K562 (cell line): ENCODE data around the gene NELL1. TPM values are rescaled to one million over a fixed set of nuclear protein-coding genes. Genes with fewer than 3 reads are reported as not detected.

Experiments
- ATAC-seq: fragments of 200-7000 bp; cut with Tn5 transposase; 3 replicates; pipeline ENCODE4 v1.9.1; 2020; ENCODE audit warnings: moderate library complexity
- BruUV-seq: library from RNA; stranded (reverse); fragments of 400-500 nt; replicated peaks from 2 replicates; lab custom pipeline; 2021; lab: Mats Ljungman, UMichigan
- CTCF ChIA-PET: fragments of 300-600 bp; formaldehyde crosslinking; extraction: SDS; loops from one replicate; lab custom pipeline; 2021; ENCODE audit warnings: low intra/inter-chr PET ratio; lab: Yijun Ruan, JAX
- POLR2A ChIA-PET: fragments of 300-600, 350-650 bp; sonication (Branson Sonifier 250); formaldehyde crosslinking; extraction: SDS; loops from one replicate; lab custom pipeline; 2021; ENCODE audit warnings: antibody characterized with exemption, inconsistent platforms; lab: Yijun Ruan, JAX
- DNase-seq, 4 experiments: peaks; one replicate each; pipeline versions ENCODE4 v3.0.0 to v3.0.0-alpha.2; 2011 to 2018; ENCODE audit warnings: low spot score in 3 of 4, mixed read lengths in 3 of 4; ENCODE audit errors: extremely low read depth in 1 of 4
- FAIRE-seq: peaks from 2 replicates; lab custom pipeline; 2011; peaks lifted over from hg19 to GRCh38; lab: Jason Lieb, UNC
- H2AFZ ChIP-seq: 2 replicates; pipeline ENCODE4 v1.6.0; 2011; ENCODE audit warnings: low read depth, low read length, control low read depth, inconsistent platforms
- H3K27ac ChIP-seq: fragments of 200-600 bp; 3 replicates; pipeline ENCODE4 v1.8.0; 2011; ENCODE audit warnings: low read depth, mild to moderate bottlenecking, control low read depth, inconsistent platforms, low read length, moderate library complexity, mixed read lengths; ENCODE audit errors: extremely low read depth
- H3K27me3 ChIP-seq, 2 experiments: fragments of 300-600 bp in 1 of 2; 2 replicates in 1 of 2; 3 replicates in 1 of 2; pipeline versions ENCODE4 v1.6.0 to v1.8.0; 2011; ENCODE audit warnings: inconsistent platforms in 2 of 2, low read length in 2 of 2, mild to moderate bottlenecking in 1 of 2, mixed read lengths in 1 of 2, moderate library complexity in 1 of 2; ENCODE audit not compliant: control insufficient read depth in 2 of 2, insufficient read depth in 2 of 2
- H3K36me3 ChIP-seq: fragments of 300-600 bp; 3 replicates; pipeline ENCODE4 v1.8.0; 2011; ENCODE audit warnings: mild to moderate bottlenecking, low read length, inconsistent platforms; ENCODE audit not compliant: control insufficient read depth, insufficient read depth
- H3K4me1 ChIP-seq, 2 experiments: fragments of 200-600 bp in 1 of 2; replicated peaks in 1 of 2; 2 replicates in 1 of 2; 3 replicates in 1 of 2; pipeline versions ENCODE4 v1.5.1 to v1.8.0; 2011; ENCODE audit warnings: inconsistent platforms in 2 of 2, low read length in 2 of 2, mild to moderate bottlenecking in 1 of 2, mixed read lengths in 1 of 2, moderate library complexity in 1 of 2; ENCODE audit not compliant: control insufficient read depth in 2 of 2, insufficient read depth in 2 of 2
- H3K4me2 ChIP-seq: 2 replicates; pipeline ENCODE4 v1.6.1; 2011; ENCODE audit warnings: low read length, control low read depth, inconsistent platforms, mixed read lengths; ENCODE audit not compliant: insufficient read depth
- H3K4me3 ChIP-seq: fragments of 200-600 bp; sonication (generic), shearing (Covaris generic); 2 replicates; pipeline ENCODE4 v1.5.1; 2016; ENCODE audit warnings: control low read depth, inconsistent platforms
- H3K79me2 ChIP-seq: fragments of 200-600 bp; 3 replicates; pipeline ENCODE4 v1.8.0; 2011; ENCODE audit warnings: low read length, inconsistent platforms; ENCODE audit not compliant: control insufficient read depth, insufficient read depth
- H3K9ac ChIP-seq, 2 experiments: 2 replicates each; pipeline versions ENCODE4 v1.6.0 to v1.6.1; 2011; ENCODE audit warnings: low read depth in 2 of 2, low read length in 2 of 2, control low read depth in 1 of 2, inconsistent platforms in 1 of 2, mild to moderate bottlenecking in 1 of 2, mixed read lengths in 1 of 2; ENCODE audit not compliant: insufficient read depth in 1 of 2
- H3K9me1 ChIP-seq: one replicate; pipeline ENCODE4 v1.6.0; 2011; ENCODE audit warnings: inconsistent platforms, mild to moderate bottlenecking, low read length, moderate library complexity; ENCODE audit not compliant: control insufficient read depth, insufficient read depth
- H3K9me3 ChIP-seq: replicated peaks from 2 replicates; pipeline ENCODE4 v1.5.1; 2011; ENCODE audit warnings: low read depth, low read length, inconsistent platforms; ENCODE audit not compliant: control insufficient read depth, insufficient read depth
- H4K20me1 ChIP-seq: replicated peaks from 2 replicates; pipeline ENCODE4 v1.6.1; 2011; ENCODE audit warnings: low read length, inconsistent platforms, mixed read lengths; ENCODE audit not compliant: control insufficient read depth, insufficient read depth
- E2F1 ChIP-seq: sonication (generic); formaldehyde crosslinking; IDR thresholded peaks from 2 replicates; pipeline ENCODE4 v1.8.1; 2023; ENCODE audit warnings: mild to moderate bottlenecking, missing genetic modification reagents, moderate library complexity
- NONO ChIP-seq, 2 experiments: fragments of 200-400 bp in 1 of 2; fragments of 450-650 bp in 1 of 2; formaldehyde crosslinking in 1 of 2; IDR thresholded peaks; 2 replicates each; pipeline ENCODE4 v1.6.1; 2017; ENCODE audit warnings: low read depth in 2 of 2, mild to moderate bottlenecking in 2 of 2, moderate library complexity in 2 of 2, low read length in 1 of 2
- RBM34 ChIP-seq: fragments of 200-400 bp; formaldehyde crosslinking; IDR thresholded peaks from 2 replicates; pipeline ENCODE4 v1.6.1; 2018; ENCODE audit warnings: low read length, borderline replicate concordance; ENCODE audit not compliant: insufficient read depth
- ZBTB2 ChIP-seq: fragments of 450-650 bp; IDR thresholded peaks from 2 replicates; pipeline ENCODE4 v1.6.1; 2016; ENCODE audit warnings: antibody characterized with exemption
- ZNF174 ChIP-seq: fragments of 250-450 bp; sonication (Bioruptor Pico); IDR thresholded peaks from 2 replicates; pipeline ENCODE4 v1.4.0; 2020; ENCODE audit warnings: mild to moderate bottlenecking
- whole genome bisulfite sequencing: fragments of 100-300 bp; shearing (Covaris generic); methylation state at CpG from one replicate; pipeline ENCODE4 v1.1.6; 2016; ENCODE audit warnings: low coverage, mixed read lengths; ENCODE audit not compliant: insufficient coverage; ENCODE audit errors: missing lambda C conversion rate; 5-methylcytosine and 5-hydroxymethylcytosine counted together
- in situ Hi-C: fragments of 300-500 bp; cut with MboI; formaldehyde crosslinking; loops from 4 replicates; pipeline ENCODE4 v1.15.0; 2018; ENCODE audit warnings: inconsistent platforms, mixed read lengths
- intact Hi-C: fragments of 100-400 bp; cut with micrococcal nuclease; formaldehyde crosslinking; loops from 2 replicates; pipeline ENCODE4 v1.14.2; 2022
- polyA plus RNA-seq, 8 experiments: library from polyadenylated mRNA; depleted of rRNA in 4 of 8; stranded (reverse) in 5 of 8; unstranded in 3 of 8; fragments of >200 nt; fragmentation: Nextera tagmentation in 2 of 8; fragmentation: Illumina TruSeq in 1 of 8; extraction: Ambion mirVana in 2 of 8; extraction: Trizol in 1 of 8; gene quantifications; 2 replicates each; pipeline versions ENCODE4 v1.2.1 to v1.2.3, GENCODE V29; 2011 to 2014; ENCODE audit warnings: inconsistent platforms in 1 of 8, missing spikeins in 1 of 8
- total RNA-seq, 7 experiments: library from RNA; depleted of rRNA in 6 of 7; stranded (reverse); fragments of >200 nt in 6 of 7; fragmentation: Illumina TruSeq in 2 of 7; extraction: Trizol in 2 of 7; gene quantifications; 2 replicates each; pipeline versions ENCODE4 v1.2.1 to v1.2.3, GENCODE V29; 2011 to 2021; ENCODE audit warnings: low replicate concordance in 1 of 7
- TF ChIP-seq, protein P1 (sequence below): fragments of 450-650 bp; formaldehyde crosslinking; IDR thresholded peaks from 2 replicates; pipeline ENCODE4 v1.4.0; 2020; ENCODE audit warnings: mild to moderate bottlenecking, moderate library complexity
- TF ChIP-seq, protein P2 (sequence below): fragments of 250-450 bp; sonication (Bioruptor Pico); IDR thresholded peaks from 2 replicates; pipeline ENCODE4 v1.5.0; 2020; ENCODE audit warnings: mild to moderate bottlenecking

Gene NELL1
- total and polyA plus RNA-seq, 9 of the 15 experiments (the other 6 are each of a cell fraction or from before 2014, with no cell fraction given), result not detected

DNA sequence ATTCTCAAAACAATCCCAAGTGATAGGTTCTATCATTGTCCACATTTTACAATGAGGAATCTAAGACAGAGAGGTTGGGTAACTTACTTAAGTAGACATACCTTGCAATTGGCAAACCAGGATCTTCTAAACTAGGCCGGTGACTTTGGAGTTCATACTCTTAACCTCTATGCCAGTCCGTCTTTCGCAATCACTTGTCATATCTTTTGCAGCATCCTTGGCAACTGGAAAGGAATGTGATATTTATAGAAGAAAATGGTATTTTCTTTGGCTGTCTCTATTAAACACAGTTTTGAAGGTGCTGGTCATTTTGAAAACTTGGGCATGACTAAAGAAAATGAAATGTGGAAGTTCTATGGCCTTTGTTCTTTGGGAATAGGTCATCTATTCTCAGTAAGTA, 556.5 kb downstream of the NELL1 start:
- H3K36me3 ChIP-seq, result no peaks in the 10 kb centered on the region
- H3K4me2 ChIP-seq, result no peak overlapping the region
- in situ Hi-C loops (no loop called here), intact Hi-C loops (no loop called here)
- no peak for TF ChIP-seq ZNF174 (CRISPR knock-in tag)
- TF ChIP-seq, protein P1, sequence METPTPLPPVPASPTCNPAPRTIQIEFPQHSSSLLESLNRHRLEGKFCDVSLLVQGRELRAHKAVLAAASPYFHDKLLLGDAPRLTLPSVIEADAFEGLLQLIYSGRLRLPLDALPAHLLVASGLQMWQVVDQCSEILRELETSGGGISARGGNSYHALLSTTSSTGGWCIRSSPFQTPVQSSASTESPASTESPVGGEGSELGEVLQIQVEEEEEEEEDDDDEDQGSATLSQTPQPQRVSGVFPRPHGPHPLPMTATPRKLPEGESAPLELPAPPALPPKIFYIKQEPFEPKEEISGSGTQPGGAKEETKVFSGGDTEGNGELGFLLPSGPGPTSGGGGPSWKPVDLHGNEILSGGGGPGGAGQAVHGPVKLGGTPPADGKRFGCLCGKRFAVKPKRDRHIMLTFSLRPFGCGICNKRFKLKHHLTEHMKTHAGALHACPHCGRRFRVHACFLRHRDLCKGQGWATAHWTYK (CRISPR knock-in tag), result no peak
- no peak for TF ChIP-seq ZBTB2
- no peak for TF ChIP-seq NONO (IDR thresholded peaks at IDR 0.05; ENCODE audit: low read depth in 2 of 2, low read length in 1 of 2)
- no peak for TF ChIP-seq RBM34
- TF ChIP-seq, protein P2, sequence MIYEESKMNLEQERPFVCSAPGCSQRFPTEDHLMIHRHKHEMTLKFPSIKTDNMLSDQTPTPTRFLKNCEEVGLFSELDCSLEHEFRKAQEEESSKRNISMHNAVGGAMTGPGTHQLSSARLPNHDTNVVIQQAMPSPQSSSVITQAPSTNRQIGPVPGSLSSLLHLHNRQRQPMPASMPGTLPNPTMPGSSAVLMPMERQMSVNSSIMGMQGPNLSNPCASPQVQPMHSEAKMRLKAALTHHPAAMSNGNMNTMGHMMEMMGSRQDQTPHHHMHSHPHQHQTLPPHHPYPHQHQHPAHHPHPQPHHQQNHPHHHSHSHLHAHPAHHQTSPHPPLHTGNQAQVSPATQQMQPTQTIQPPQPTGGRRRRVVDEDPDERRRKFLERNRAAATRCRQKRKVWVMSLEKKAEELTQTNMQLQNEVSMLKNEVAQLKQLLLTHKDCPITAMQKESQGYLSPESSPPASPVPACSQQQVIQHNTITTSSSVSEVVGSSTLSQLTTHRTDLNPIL (CRISPR knock-in tag), result no peak
- no peak for TF ChIP-seq E2F1 (CRISPR knock-in tag)
- no peaks in the 10 kb centered on the region for H3K9me3 ChIP-seq
- no peaks in the 10 kb centered on the region for H3K4me1 ChIP-seq
- no peak overlapping the region for H2AFZ ChIP-seq
- POLR2A ChIA-PET, result no interaction called here
- no peaks in the 10 kb centered on the region for H3K27me3 ChIP-seq
- BruUV-seq, result no TSS peak
- H3K9ac ChIP-seq, result no peak overlapping the region
- H3K79me2 ChIP-seq, result no peaks in the 10 kb centered on the region
- ATAC-seq (no peak), DNase-seq (no peak), FAIRE-seq (no peak)
- no peak overlapping the region for H3K27ac ChIP-seq
- CTCF ChIA-PET, result no interaction called here
- 4% methylated on average over 3 of the region's 3 CpGs for WGBS
- H3K9me1 ChIP-seq, result no peaks in the 10 kb centered on the region
- H4K20me1 ChIP-seq, result no peaks in the 10 kb centered on the region
- no peak overlapping the region for H3K4me3 ChIP-seq
